Stimulated activated CD4-positive, alpha-beta T cell treated with anti-CD3 and anti-CD28 coated beads, Interleukin-12 subunit alpha, Interleukin-12 subunit beta, amount 100 ng/mL, for 24 hours (primary cell): ENCODE data around the gene ST7.

Experiments used
- DNase-seq, 2 experiments: peaks; one replicate each; pipeline ENCODE4 v3.0.0-alpha.2; 2020; ENCODE audit warnings: low read depth in 2 of 2

Gene ST7

DNA sequence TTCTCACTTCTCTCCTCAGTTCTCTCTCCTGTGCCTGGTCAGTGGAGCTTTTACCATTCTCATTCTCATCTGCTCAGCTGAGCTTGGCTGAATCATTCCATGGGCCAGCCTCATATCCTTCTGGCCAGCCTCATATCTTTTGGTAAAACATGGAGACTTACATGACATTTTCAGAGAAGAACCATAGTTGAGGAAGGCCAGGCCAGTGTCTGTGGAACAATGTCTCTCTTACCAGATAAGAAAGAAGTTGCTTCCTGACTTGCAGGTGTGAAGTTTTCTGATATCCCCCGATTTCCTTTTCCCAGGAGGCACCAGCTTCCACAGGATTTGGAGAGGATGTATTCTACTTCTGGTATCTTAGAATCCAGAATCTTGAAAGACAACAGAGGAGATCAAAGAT, 24.7 kb downstream of the ST7 start:
- no peak for DNase-seq

DNA sequence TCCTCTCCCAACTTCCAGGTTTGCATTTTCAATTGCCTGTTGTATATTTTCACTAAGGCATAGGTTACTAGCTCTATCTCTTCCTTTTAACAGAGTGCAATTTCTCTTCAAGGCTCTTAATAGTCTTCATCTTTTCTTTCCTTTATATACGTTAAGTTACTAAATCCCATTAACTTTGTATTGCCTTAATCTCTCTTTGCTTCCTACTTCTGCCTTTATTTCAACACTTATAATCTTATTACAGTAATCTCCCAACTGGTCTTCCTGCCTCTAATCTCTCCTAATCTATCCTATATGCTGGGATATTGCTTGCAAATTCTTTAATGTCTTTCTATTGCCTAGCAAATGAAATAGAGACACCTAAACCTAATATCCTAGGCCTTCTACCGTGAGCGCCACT, 26.1 kb downstream of the ST7 start:
- DNase-seq = no peak

DNA sequence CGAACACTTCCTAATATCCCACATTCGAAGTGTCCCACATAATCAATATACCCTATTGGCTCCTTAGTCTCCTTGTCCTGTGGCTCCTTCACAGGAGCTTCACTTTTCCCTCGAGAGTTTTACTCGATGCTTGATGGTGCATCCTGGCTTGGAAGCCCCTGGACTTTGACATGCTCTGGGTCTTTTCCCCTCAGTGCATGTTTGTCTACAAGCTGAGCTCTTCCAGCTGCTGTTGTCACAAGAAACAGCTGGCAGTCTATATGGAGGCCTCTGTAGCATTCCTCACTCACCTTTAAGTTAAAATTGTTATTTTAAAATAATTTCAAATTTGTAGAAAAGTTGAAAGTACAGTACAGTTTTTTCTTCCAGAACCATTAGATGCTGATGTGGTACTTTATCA, 27.1 kb downstream of the ST7 start:
- no peak for DNase-seq

DNA sequence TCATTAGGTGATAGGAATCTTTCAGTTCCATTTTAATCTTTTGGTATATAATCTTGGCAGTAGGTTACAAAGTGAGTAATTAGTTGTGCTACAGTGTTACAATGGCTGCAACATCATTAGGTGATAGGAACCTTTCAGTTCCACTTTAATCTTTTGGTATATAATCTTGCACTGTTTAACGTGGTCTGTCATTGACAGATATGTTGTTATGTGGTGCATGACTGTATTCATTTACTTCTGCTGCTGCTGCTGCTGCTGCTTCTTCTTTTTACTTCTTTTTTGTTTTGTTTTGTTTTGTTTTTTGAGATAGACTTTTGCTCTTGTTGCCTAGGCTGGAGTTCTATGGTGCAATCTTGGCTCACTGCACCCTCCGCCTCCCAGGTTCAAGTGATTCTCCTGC, 28.6 kb downstream of the ST7 start:
- DNase-seq = no peak

DNA sequence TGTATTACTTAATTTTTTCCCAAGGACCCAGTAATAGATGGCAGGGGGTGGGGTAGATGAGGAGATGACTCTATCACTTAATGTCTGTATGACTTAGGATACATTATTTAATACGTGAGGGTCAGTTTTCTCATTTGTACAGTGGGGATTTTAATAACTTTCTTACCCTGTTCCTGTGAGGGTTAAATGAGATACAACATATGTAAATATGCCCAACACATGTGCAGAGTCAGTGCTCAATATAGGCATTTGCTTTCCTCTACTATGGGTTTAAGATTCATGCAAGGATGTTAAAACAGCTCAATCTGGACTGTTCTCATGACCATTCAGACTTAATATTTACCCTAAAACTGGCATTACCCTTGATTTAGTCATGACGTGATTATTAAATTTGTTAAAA, 31.2 kb downstream of the ST7 start:
- no peak for DNase-seq

DNA sequence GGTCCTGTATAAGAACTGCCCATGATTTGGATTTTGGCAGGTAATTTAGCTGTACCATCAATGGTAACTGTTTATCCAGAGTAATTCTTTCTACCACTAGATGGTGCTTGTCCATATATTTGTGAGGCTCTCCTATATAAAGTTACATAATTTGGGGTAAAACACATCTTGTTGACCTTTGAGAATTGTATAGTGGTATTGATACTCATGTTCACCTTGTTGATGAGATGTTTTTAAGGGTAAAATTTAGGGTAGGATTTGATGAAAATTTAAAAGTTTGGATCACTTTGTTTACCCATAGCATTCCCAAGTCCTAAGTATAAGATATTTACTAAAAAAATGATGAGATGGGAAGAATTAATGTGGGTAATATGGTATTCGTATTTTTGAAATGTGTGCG, 31.6 kb downstream of the ST7 start:
- no peak for DNase-seq

DNA sequence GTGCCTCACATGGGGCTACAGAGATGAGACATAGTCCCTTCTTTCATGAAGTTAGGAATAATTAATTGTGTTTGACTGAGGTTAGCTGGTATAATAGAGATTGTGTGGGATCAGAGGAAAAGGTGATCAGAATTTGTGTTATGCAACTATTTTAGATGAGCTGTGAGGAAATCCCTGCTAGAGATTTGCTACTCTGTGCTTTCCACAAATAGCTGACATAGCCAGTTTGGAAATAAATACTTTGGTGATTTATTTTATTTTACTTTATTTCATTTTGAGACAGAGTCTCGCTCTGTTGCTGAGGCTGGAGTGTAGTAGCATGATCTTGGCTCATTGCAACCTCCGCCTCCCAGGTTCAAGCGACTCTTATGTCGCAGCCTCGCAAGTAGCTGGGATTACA, 32.3 kb downstream of the ST7 start:
- no peak for DNase-seq

DNA sequence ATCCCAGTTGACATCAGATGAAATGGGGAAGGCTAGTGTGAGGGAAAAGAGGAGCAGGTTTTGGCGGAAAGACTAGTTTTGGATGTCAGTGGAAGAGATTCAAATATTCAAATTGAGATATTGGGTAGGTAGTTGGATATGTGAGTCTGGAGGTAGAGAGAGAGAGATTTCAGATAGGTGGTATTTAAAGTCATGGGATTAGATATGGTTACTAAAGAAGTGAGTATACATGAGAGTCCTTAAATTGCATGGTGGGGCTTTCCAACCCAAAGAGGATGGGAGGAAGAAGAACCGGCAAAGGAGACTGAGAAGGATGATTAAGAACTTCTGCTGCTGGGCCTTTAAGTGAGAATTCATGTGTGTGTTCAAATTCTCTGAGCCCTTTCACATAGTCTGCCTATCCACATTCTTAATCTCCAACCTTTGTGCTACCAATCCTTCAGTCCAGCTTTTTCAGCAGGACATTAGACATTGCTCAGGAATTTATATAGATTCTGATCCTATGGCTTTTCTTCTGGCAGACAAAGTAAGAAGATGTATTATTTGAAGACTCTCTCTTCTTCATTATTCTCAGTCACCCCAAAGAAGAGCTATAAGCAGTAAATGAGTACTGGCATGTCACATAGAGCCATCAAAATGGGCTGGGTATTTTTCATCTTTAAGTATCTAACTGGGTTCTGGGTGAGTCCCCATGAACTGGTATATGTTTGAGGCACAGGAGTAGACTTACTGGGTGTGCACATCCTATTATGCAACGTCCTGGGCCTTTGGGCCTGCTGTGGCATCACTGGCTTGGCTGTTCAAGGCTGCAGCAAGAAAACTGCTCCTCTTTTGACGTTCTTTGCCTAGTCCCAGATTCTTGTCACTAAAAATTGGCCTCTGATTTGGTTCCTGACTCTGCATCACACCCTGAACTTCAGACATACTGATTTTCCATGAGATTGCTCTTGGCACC, 33.6 kb downstream of the ST7 start:
- DNase-seq = no peak

DNA sequence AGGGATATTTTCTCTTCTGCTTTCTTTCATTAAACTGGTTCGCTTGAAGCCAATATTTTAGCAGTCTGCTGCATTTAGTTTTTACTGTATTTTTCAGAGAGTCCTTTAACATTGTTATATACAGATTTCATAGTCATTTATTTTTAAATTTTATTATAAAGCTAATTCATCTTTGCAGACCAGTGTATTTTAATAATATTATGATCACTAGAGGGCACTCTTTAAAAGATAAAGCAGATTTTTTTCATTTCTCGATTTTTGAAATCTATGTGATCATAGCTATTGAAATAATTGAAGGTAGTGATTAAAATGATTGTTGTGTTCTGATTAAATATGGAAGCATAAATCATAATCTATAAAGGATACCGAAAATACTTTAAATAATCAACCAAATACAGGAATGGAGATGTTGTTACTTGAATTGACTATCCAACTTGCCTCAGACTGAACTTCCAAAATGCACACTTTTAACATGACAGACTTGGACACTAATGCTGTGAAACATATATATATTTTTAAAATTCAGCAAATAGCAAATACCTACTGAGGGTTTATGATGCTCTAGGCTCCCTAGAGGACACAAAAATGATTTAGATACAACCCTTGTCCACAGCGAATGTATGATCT, 35.2 kb downstream of the ST7 start:
- DNase-seq = no peak

DNA sequence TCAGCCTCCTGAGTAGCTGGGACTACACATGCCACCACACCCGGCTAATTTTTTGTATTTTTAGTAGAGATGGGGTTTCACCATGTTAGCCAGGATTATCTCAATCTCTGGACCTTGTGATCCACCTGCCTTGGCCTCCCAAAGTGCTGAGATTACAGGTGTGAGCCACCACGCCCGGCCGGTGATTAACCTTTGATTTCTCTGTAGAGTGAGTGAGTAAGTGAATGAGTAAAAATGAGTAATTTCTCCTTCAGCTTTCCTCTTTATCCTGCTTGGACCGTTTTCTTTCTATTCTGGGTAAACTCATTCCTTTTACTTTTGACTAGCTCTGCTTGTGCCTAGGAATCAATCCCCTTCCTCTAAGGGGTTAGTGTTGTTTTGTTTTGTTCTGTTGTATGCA, 36.8 kb downstream of the ST7 start:
- DNase-seq = no peak

DNA sequence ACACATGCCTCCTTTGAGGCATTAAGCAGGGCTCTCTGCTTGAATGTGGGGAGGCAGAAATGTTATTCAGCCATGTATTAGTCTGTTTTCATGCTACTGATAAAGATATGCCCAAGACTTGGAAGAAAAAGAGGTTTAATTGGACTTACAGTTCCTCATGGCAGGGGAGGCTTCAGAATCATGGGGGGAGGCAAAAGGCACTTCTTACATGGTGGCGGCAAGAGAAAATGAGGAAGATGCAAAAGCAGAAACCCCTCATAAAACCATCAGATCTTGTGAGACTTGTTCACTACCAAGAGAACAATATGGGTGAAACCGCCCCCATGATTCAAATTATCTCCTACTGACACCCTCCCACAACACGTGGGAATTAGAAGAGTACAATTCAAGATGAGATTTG, 37.9 kb downstream of the ST7 start:
- DNase-seq = no peak

DNA sequence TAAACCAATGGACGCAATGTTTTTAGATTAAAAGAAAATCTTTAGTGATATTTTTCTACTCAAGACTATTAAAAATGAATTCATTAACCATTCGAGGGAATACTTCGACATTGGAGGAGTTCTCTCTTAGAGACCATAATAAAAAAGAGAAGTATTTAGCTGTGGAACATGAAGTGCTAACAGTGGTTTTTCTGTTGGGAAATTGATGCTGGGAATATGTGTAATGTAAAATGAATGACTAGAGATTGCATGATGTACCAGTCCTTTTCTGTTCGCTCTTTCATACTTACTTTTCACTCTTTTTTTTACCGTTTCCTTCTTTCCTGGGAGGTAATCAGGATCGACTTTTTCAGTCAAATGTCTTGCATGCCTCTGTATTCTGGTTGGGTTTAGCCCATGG, 41.3 kb downstream of the ST7 start:
- DNase-seq = no peak

DNA sequence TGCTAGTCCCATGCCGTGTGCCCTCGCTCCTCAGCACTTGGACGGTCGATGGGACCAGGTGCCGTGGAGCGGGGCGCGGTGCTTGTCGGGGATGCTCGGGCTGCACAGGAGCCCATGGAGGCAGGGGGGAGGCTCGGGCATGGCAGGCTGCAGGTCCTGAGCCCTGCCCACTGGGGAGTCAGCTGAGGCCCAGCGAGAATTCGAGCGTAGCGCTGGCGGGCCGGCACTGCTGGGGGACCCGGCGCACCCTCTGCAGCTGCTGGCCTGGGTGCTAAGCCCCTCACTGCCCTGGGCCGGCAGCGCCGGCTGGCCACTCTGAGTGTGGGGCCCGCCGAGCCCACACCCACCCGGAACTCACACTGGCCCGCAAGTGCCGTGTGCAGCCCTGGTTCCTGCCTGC, 44.7 kb downstream of the ST7 start:
- no peak for DNase-seq

DNA sequence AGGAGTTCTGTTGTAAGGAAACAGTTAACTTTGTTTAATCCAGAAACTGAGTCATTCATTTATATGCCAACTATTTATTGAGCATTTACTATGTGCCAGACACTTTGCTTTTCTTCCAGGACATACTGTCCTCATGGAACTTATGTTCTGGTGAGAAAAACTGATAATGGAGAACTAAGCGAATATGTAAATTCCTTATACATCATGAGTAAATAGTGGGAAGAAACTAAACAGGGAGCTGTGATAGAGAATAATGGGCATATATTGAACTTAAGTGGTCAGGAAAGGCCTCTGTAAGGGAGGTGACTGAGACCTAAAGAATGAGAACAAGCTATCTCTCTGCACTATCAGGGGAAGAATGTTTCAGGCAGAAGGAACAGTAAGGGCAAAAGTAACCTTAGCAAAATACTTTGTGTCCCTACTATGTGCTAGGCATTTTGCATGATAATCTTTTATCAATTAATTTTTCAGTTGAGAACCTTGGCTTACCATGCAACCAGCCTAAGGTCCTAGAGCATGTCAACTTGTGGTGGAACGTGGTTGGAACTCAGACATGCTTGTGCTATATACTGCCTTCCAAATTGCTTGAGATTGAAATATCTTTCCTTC, 45.4 kb downstream of the ST7 start:
- no peak for DNase-seq

DNA sequence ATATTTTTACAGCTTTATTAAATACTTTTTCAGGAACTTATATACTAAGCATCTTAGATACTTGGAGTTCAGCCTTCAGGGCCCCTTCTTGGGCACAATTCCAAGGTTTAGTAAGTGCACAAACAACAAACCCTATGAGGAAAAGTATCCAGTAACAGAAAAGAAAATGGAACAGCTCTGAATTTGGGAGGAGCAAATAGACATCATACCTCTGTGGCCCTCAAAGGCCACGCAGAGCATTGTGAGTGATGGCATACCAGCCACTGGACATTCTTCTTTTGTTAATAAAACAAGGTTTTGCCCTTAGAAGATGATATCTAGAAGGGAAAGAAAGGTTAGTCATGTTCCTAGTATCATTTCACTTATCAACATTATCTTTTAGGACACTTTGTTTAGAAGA, 46.0 kb downstream of the ST7 start:
- DNase-seq = no peak

DNA sequence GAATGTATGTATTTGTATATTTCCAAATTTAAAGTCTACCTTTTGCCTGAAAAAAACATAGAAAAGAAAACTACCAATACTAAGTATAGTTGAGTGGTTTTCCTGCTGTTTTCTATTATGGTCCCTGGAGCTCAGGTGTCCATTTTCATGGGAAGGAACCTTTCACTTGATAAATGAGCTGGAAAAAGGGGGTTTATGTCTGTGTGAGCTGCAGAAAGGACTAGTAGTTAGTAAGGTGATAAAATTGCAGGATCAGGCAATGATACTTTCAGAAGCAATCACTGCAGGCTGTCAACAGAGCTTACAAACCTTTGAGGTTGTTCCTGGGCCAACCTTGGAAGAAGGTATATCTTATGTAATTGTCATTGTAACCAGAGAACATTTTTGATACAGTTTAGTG, 48.0 kb downstream of the ST7 start:
- DNase-seq = no peak

DNA sequence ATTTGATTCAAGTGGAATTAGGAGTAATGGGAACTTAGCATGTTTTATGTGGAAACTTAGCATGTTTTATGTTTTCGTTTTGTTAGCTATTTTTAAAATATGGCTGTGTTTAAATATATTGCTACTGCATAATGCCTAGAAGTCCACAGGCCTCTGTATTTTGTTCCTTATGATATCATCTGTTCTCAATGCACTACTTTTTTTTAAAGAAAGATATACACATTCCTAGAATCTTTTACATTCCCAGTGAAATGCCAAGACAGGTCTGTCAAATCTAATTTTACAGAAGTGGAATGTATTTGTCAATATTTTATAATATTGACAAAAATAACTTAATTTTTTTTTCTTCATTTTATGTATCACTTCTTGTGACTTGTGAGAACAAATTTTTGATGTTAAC, 51.6 kb downstream of the ST7 start:
- no peak for DNase-seq

DNA sequence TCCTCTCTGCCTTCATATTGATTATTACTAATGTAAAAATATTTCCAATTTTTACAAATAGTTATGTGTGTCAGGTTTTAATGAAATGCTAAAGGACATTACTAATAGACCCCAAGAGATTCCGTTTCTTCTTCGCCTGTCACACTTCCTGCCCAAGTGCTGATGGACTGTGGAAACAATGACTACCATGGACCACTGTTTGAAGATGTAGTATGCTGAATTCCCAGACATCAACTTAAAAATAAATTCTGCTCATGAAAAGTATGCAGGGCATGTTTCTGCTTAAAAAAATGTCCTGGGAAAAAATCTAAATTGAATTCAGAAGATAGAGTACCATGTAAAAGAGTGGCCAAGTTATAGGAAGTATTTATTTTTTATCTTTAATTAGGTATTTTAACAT, 52.1 kb downstream of the ST7 start:
- no peak for DNase-seq

DNA sequence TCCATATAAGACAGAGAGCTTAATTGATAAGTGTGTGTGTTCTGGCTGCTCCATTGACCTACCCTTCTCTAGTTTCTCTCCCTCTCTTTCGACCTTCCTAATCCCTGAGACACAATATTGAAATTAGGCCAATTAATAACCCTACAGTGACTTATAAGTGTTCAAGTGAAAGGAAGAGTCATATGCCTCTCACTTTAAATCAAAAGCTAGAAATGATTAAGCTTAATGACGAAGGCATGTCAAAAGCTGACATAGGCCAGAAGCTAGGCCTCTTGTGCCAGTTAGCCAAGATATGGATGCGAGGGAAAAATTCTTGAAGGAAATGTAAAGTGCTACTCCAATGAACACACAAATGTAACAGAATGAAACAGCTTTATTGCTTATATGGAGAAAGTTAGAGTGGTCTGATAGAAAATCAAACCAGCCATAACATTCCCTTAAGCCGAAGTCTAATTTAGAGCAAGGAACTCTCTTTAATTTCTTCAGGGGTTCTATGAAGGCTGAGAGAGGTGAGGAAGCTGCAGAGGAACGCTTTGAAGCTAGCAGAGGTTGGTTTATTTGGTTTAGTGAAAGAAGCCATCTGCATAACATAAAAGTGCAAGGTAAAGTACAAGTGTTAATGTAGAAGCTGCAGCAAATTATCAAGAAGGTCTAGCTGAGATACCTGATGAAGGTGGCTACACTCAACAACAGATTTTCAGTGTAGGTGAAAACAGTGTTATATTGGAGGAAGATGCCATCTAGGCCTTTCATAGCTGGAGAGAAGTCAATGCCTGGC, 53.8 kb downstream of the ST7 start:
- no peak for DNase-seq

DNA sequence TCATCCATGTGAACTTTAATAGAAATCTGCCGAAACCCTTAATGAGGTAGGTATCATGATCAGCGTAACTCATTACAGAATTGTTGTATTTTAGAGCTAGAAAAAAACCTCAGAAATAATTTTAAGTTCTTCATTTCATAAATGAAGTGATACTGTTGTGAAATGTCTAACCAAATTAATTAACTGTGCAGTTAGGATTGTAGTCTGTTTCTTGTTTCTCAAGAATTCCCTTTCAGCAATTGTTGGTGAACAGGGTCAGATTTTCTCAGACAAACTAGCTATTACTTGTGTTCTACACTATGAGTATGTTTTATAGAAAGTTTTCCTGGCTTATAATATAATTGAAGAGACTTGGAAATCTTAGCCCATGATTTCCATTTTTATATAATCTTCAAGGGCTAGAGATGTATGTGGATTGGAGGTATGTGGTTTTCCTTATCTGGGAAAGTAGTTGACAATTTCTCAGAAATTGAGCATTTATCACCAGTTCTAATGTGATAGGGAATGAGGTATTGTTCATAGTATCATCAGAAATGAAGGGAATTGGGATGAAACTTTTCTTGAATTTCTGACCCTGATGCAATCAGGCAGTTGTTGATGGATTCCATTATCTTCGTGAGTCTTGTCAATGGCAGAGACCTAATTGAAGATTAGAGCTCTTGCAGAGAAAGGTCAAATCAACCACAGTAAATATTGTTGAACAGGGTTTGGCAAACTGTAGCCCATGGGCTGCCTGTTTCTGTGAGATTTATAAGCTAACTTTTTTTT, 55.0 kb downstream of the ST7 start:
- no peak for DNase-seq

DNA sequence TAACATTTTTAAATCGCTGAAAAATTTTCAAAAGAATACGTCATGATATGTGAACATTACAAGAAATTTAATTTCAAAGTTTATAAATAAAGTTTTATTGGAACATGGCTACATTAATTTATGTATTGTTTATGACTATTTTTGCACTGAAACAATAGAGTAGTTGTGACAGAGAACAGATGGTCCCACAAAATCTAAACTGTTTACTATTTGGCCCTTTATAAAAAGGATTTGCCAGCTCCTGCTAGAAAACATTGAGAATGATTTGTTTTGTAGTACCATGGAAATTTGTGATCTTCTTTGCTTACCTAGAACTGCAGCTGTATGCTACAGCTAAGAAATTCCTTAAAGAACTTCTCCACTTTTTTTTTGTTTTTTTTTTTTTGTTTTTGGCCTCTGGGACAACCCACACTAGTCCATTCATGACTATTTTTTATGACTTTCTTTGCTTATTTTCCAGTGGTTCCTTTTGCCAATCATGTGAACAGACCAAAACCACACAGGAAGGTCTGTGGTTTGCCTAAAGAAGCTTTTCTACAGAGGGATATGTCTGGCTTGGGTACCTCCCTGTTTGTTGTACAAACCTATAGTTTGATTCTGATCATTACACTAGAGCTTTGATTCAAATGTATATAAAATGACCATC, 55.7 kb downstream of the ST7 start:
- DNase-seq = no peak
